HG02840 (cell line): ENCODE measurements around the gene ELMO1.
"Not testable (repeated sequence)": the region's sequence is repeated elsewhere in the genome, so short reads cannot be mapped to it uniquely, and the experiment has no call there.

Experiments
- ATAC-seq: cut with Tn5 transposase; IDR thresholded peaks from one replicate; pipeline ENCODE4 v1.9.1; 2021; ENCODE audit warnings: mild to moderate bottlenecking, moderate library complexity, moderate number of reproducible peaks; ENCODE audit not compliant: unreplicated experiment, low FRiP score

The ELMO1 gene

DNA sequence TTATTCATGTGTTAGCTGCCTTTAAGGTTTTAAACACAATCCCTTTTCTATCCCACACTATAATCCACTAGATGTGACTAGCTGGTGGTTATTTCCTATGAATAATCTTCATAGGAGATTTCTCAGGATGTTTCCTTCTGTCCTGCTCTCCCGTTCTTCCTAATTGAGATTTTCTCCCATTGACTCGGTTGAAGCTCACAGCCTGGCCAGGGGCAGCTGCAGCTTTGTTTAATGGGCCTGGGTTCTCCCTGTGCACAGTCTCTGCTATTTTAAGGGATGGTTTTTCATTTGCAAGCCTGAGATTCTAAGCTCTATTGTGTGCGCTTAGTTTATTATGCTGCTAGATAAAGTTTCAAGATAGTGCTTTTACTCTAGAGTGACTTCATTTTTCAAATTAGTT is 441.0 kb downstream of the ELMO1 start:
- ATAC-seq: no peak

DNA sequence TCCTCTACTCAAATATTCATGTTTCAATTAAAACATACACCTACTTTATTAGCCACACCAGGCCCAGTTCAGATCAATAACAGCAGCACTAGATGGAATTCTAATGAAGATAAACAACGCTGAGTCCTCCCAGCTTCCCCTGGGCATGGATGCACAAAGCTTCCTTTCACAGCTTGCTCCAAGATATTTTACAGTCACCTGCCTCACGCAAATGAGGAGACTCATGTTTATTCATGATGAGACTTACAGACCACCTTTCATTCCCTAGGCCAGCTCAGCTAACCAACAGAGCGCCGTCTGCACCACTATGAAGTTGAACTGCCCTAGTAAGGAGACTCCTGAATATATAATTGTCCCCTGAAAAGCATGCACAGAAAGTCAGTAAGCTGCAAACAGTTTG is 441.4 kb downstream of the ELMO1 start:
- ATAC-seq: no peak

DNA sequence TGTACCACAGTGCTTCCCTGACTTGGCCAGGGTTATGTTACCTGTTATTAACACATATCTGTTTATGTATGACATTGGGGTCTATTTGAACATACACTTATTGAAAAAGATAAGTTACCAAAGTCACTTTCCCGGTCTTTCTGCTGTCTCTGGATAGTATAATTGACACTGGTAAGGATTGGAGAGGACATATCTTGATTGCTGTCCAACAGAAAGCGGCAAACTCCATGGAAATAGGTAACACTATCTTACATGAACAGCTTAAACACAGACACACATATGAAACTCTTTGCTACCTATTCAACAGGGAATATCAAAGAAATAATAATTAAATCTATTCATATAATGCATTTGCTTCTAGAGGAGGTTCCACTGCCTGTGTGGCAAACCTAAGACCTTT is 441.9 kb downstream of the ELMO1 start:
- ATAC-seq: no peak

GRCh38 chr7:37000511-37000910 is 448.2 kb downstream of the ELMO1 start:
- ATAC-seq: no peak

DNA sequence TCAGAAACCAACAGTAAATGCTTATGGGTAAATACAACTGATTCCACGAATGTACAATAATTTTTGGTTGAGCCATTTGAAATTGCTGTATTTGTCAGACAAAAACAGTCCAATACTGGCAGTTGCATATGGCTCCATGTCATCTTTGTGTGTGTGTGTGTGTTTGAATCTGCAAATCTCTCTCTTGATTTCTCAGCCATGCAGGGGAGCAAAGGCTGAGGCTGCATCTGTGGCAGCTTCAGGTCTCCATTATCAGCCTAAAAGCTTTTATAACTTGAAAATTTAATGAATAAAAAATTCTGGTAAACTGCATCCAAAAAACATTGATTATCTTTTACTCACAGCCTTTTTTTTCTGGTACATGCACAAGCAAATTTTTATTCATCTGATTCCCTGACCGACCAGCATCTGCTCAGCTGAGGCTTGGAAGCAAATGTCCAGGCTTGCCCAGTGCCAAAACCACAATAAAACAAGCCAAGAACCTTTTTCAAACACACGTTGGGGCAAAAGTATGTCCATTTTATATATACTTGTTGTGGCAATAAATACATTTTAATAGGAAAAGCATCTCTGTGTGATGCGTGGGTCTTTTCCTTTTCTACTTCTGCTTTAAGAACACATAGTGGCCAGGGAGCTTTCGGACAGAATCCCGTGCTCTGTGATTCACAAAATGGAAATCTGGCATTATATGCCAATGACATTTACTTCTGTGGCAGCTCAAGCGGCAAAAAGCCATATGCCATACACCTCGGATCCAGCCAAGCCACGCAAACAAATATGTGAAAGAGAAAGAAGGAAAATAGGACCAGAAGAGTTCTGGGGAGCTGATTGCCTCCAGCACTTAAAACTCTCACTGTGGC is 448.8 kb downstream of the ELMO1 start:
- ATAC-seq: no peak

DNA sequence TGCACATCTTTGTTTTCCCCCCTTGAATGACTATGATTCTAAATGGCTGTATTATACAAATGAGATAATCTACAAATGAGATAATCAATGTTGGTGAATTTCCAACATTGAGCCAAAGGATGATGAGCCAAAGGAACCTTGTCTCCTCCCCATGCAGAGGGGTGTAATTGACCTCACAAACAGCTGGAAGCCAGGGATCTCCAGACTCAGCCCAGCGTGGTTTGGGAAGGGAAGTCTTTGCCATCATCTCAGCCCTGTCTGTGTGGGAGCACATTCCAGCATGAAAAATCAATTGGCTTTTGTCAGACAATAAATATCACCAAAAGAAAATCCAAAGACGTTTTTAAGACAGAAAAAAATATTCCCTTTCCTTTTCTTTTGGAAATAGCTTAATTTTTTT is 452.9 kb downstream of the ELMO1 start:
- no peak for ATAC-seq

DNA sequence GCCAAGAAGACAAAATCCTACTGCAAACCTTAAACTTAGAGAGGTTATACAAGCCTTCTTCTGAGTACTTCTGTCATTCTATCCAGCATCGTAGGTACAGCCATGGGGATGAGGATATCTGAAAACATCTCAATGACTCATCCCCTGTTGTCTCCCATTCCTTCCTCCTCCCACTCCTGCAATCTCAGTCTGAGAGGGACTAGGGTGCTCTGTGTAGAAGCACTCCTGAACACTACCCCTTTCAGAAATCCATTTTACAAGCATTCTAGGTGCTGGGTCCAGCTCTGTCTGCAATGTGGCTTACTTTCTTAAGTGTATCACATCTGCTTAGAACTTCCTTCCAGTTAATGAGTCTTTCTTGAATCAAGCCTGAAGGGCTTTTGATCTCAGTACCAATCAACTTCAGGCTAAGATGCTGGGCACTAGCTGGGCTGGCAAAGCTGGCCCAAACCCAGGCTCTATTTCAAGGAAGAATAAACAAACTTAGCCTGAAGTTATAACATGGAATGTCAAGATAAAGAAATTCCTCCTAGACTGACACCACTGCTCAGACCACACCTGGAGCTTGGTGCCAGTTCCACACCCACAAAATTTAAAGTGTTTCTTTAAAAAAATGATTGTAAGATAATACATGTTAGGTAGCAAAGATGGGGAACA is 454.1 kb downstream of the ELMO1 start:
- ATAC-seq: no peak

DNA sequence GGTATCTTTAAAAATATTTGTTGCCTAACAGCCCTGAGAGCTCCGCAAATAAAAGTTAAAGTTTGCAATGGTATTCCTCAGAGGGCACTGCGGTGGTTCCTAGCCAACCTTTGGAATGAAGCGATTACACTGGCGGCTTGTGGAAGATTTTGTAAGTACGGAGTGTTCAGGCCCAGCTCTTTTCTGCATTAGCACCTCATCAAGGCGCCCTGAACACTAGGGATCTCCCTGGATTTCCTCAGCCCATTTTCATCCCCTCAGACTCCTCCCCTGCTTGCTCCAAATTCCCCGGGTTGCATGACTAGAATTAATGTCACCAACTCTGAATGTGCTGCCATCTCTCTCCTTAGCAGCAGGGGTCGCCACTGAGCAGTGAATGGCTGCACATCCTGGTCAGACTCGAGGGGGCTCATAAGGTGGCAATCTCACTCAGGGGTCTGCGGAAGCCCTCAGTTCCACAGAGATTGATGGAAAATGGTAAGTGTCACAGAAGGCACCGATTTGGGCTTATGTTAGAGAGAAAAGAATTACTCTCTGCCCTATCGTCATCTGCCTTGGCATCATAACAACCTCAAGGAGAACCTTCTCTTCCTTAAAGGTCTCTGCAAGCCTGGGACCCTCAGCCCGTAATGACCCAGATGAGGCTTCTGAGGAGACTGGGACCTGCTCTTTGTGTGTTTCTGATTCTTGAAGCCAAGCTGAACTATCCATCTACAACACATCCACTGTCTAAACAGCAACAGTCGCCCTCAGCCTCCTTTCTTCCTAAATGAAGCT is 461.5 kb downstream of the ELMO1 start:
- ATAC-seq: no peak

GRCh38 chr7:36986511-36986933 is 462.1 kb downstream of the ELMO1 start:
- no peak for ATAC-seq

- ATAC-seq: no peak
Observed at GRCh38 chr7:36985866-36986400, 462.7 kb downstream of the ELMO1 start.

- ATAC-seq: no peak
Observed at GRCh38 chr7:36985316-36985715, 463.3 kb downstream of the ELMO1 start.

- no peak for ATAC-seq
Observed at GRCh38 chr7:36984710-36985312, 463.9 kb downstream of the ELMO1 start.

DNA sequence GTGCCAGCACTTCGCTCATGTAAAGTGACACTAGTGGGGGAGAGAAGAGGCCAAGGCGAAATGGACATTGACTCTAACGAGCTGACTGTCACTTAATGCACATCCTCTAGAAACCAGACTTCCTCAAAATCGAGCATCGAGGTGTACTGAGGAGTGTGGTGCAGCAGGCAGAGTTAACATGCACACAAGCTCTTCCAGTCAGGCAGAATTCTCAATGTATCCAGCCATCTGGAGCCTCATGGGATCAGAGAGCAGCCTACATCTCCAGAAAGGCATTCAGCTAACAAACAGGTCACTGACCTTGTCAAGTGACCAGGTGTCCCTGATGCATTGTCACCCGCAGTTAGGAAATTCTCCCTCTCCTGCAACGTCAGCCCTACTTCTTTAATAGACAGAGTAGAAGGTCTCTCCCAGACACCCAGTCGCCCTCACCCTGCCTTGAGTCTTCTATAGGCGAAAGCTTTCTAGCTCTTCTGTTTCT is 464.6 kb downstream of the ELMO1 start:
- ATAC-seq: no peak

DNA sequence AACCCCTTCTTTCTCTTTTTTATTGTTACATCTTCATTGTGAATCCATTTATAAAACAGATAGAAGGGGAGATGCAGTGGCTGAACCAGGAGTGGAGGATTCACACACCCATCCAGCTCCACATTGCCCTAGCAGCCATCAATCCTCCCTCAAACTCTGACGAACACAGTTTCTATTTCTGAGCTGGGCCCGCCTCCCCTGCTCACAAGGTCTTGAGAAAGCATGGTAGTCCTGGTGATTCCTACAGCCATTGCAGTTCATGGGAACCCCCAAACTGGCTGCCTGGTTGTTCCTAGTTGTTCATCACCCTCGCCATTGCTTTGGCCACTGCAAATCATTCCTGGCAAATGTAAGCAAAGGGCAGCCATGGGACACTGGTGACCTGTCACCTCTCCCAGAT is 465.9 kb downstream of the ELMO1 start:
- ATAC-seq: no peak

GRCh38 chr7:36979810-36980248 is 468.8 kb downstream of the ELMO1 start:
- ATAC-seq: no peak

GRCh38 chr7:36978461-36978860 is 470.2 kb downstream of the ELMO1 start:
- no peak for ATAC-seq

DNA sequence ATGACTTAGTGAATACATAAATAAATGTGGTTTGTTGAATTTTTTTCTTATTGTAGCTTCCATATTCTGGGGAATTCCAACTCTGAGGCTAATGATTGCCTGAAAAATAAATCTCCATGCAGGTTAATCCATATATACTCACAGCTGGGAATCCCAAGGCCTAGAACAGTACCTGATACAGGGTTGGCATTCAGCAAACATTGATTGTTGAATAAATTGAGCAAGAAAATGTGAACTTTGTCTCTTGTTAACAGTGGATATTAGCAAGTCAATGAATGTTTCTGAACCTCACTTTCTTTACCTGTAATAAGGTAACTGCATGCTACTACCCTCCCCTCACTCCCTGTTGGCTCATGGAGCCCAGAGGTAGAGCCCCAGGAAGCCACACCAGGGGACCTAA is 470.8 kb downstream of the ELMO1 start:
- no peak for ATAC-seq

DNA sequence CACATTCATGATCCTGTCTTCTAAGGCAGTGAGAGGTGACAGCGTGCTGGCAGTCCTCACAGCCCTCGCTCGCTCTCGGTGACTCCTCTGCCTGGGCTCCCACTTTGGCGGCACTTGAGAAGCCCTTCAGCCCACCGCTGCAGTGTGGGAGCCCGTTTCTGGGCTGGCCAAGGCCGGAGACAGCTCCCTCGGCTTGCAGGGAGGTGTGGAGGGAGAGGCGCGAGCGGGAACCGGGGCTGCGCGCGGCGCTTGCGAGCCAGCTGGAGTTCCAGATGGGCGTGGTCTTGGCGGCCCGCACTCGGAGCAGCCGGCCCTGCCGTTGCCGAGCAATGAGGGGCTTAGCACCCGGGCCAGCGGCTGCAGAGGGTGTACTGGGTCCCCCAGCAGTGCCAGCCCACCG is 475.1 kb downstream of the ELMO1 start:
- ATAC-seq: not testable (repeated sequence)

- ATAC-seq: no peak
Observed at GRCh38 chr7:36972140-36972518, 476.5 kb downstream of the ELMO1 start.

DNA sequence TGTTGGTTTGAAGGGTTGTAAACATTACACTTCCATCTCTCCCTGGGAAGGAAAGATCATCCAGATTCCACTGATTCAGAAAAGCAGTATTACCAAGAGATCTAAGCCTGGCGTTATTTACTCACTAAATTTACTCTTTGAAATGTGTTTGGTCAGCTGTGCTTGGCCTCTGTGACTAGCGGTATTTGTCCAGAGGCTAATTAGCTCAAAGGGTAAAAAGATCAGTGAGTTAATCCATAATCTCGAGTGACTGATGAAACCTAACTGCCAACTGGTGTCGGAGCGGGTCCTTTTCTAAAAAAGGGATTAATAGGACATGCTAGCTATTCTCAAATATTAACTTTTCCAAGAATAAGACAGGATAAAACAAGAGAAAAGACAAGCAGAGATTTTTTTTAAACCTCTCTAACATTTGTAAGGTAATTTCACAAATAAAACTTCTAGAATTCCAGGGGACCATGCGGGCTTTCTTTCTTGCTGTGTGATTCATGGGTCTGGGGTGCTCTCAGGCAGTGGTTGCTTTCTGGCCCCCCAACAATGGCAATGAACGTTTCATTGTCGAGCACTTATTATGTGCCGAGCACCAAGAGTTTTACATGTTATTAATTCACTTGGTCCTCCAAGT is 477.0 kb downstream of the ELMO1 start:
- no peak for ATAC-seq
